NCI-H2171 treated with DMSO at 0.1 percent for 48 hours (cell line): ENCODE results near the gene SSH2.
"Not testable (repeated sequence)": the region's sequence is repeated elsewhere in the genome, so short reads cannot be mapped to it uniquely, and the experiment has no call there.

Source experiments
- DNase-seq: peaks from one replicate; lab custom pipeline; 2025; lab: John Stamatoyannopoulos, UW

SSH2 gene

GRCh38 chr17:29659155-29659554 is 270.9 kb downstream of the SSH2 start:
- DNase-seq: no peak

DNA sequence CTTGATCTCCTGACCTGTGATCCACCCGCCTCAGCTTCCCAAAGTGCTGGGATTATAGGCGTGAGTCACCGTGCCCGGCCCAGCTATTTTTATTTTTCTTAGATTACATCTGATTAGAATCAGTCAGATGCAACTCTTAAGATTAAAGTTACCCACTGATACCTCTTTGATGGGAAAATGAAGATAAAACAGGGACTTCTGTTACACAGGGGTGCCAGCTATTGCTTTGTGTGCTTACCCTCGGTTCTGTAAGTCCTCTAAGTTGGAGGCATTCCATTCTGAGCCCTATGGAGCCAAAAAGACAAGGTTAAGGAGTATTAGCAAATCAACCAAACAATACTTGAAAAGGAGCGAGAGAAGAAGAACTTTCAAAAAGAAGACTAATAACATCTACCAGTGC is 274.7 kb downstream of the SSH2 start:
- no peak for DNase-seq

- no peak for DNase-seq
Observed at GRCh38 chr17:29653995-29654714, 275.9 kb downstream of the SSH2 start.

DNA sequence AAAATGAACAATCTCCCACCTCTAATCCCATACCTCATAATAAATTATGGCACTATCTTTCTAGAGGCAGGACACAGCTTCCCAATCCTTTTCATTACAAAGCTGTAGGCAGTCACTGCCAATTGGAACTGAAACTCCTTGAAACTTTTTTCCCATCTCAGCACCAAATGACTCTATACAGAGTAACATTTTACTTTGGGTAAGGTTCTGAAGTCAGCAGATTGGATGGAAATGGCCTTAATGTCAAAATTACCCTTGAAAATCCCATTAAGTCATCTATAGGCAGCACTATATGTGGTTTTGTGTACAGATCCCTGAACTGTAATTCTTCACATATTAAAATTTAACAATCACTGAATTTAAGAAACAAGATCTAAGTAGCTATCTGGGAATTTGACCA is 277.1 kb downstream of the SSH2 start:
- no peak for DNase-seq

- DNase-seq: not testable (repeated sequence)
Observed at GRCh38 chr17:29651913-29652312, 278.1 kb downstream of the SSH2 start.

- DNase-seq: no peak
Observed at GRCh38 chr17:29650396-29650795, 279.6 kb downstream of the SSH2 start.

DNA sequence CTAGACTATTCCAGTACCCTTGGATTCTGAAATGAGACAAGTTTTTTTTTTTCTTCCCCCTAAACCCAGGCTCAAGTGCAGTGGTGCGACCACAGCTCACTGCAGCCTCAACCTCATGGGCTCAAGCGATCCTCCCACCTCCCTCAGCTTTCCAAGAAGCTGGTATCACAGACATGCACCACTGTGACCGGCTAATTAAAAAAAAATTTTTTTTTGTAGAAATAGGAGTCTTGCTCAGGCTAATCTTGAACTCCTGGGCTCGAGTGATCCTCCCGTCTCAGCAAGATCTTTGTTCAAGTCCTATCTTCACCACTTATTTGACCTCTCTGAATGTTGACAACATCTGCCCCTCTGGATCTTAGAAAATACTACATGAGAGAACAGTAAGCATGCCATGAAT is 280.7 kb downstream of the SSH2 start:
- no peak for DNase-seq

DNA sequence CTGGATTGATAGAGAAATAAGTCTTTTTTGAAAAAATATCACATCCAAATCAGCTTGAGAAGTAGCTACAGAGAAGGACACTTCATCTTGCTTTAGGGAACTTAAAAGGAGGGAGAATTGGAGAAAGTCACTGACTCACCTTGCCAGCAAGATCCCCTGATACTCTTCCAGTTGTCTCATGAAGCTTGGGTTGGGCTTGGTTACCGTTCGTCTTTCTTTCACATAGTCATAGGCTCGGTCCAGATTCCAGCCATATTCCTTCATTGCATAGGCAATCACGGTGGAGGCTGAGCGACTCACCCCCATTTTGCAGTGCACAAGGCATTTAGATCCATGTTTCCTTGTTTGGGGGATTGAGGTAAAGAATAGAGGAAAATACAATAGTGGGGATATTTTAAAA is 282.0 kb downstream of the SSH2 start:
- DNase-seq: no peak

GRCh38 chr17:29645515-29646051 is 284.4 kb downstream of the SSH2 start:
- DNase-seq: peak; percentile 63

- DNase-seq: peak; percentile 71
Observed at GRCh38 chr17:29643817-29644160, 286.2 kb downstream of the SSH2 start.

DNA sequence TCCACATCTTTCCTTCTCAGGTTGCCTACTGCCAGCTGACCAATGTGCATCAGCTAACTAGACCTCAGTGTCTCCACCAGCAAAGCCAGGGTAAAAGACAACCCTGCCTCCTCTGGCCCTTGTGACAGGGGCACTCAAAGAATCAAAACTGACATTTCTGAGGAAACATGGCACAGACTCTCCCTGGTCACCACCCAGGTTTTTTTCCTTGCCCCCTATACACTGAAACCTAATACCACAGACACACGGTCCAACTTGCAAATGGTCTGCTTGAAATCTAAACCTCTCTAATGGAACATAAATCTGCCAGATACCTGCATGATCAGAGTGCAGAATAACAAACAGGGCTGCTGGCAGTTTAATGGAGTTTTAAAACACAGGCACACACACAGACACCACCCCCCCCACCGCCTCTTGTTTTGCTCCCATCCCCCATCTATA is 287.8 kb downstream of the SSH2 start:
- peak; percentile 93 for DNase-seq

GRCh38 chr17:29640981-29641642 is 288.9 kb downstream of the SSH2 start:
- no peak for DNase-seq

DNA sequence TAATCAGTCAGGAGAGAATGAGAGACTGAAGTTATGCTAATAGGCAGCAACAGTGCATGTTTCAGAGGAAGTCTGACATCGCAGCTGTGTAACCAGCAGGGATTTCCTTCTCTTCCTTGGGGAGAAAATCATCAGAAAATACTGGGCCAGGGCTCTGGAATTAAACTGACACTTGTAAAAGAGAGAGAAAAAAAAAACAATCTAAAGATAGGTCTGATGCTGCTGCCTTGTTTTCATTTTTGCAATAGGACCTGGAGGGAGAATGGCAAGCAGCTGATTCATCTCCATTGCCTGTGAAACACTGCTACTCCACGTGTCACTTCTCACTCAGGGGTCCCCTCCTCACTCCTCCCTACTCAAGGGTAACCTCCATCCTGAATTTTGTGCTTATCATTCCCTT is 289.6 kb downstream of the SSH2 start:
- DNase-seq: peak; percentile 50

DNA sequence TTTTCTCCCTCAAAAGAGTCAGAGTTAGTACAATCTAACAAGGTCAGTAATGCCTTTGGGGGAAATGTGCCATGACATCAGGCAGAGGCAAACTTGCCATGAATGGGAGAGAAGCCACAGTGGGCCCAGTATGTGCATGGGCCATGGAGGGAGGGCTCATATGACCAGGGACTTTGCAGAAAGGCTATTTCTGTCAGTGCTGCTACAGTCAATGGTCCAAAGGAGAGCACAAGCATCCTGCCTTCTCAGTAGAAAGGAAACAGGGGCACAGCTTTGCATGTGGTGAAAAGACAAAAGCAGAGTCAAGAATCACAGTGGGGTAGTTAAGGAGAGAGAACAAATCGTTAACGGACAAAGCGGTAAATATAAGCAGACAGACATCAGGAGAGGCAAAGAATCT is 296.1 kb downstream of the SSH2 start:
- DNase-seq: no peak

DNA sequence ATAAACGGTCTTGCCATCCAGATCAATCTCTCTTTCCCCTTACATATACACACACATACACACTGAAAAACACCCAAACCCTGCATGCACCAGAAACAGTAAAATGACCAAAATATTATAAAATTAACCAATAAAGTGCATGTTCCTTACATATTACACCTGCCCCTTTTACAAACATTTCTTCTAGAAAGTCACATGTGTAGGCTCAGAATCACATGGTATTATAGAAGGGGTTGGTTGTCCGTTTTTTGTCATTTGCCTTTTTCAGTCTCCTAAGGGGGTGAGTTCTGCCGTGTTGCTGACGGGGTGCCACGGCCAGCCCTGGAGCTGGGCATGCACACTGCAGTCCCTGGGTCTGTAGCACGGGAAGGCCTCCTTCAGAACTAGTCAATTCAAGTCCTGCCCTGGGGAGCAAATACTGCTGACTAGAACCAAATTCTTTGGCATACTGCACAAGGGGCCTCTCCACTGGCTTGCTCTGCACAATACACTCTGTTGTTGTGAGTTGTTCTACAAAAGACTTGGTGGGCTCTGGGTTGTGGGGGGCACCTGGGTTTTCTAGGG is 299.3 kb downstream of the SSH2 start:
- DNase-seq: no peak

DNA sequence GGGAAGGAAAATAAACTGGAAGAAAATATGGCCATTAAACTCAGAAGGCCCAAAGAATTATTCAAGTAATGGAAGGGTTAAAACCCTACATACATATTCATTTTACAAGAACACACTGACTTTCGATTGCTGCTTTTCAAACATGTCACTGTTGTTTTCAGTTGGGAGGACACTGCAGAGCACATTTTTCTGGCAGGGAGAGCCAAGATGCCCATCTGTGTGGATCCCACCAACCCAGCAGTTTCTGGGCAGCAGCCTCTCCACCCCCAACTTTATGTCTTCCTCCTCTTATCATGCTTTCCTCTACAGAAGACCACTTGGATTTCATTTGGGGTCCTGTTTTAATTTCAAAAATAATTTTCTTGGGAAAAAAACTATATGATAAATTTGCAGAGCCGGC is 300.2 kb downstream of the SSH2 start:
- DNase-seq: no peak

- no peak for DNase-seq
Observed at GRCh38 chr17:29628644-29629043, 301.4 kb downstream of the SSH2 start.

- no peak for DNase-seq
Observed at GRCh38 chr17:29627951-29628350, 302.1 kb downstream of the SSH2 start.

DNA sequence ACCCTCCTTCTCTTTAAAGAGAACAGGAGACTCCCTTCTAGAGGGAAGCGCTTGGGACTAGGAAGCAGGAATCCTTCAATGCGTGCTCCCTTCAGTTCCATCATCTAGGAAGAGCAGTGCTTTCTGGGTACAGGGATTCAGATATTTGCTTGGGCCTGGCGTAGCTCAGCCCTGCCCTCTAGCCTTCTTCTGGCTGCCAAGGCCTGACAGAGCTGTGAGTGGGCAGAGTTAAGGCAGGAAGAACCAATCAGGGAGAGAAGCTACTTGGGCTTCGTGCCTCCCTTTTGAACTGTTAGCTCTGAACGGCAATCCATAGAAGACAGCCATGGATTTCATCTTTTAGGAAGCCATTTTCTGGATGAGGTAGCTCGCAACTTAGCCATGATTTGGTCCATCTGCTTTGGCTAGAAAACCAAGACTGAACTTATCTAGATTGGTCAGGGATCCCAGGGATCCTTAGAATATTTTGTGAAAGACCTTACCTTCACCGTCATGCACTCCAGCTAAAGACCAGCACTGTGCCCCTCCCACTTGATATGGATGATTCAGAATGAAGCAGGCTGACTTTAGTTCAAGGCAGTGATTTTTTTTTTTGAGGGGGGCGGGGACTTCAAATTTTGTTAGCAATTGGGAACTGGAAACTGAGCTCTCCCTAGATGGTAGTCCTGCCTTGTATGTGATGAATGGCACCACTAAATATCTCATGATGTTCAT is 304.8 kb downstream of the SSH2 start:
- DNase-seq: no peak

- no peak for DNase-seq
Observed at GRCh38 chr17:29624586-29624985, 305.4 kb downstream of the SSH2 start.

DNA sequence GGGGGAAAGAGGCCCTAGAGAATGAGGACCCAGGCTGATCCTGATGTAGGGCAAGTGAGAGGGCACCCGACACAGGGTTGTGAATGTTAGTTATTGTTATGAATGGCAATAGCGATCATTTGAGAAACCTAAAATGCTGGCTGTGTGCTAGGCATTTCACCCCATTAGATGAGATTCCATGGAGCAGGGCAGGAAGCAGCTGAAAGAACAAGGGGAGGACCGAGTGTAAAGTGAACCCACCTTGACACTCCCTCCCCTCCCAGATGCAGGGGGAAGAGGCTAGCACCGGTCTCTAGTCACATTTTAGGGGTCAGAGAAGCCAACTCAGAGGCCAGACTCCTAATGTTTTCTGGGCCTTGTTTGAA is 306.8 kb downstream of the SSH2 start:
- DNase-seq: no peak
